ENCODE results near the gene ACAD10. TPM values are rescaled to one million over a fixed set of nuclear protein-coding genes. Genes with fewer than 3 reads are reported as not detected.

ACAD10 gene
- total RNA-seq, 1 experiment from 2014 or later = 30.8 TPM

- no peaks in the 10 kb centered on the region for H3K9me3 ChIP-seq (ENCODE audit: control insufficient read depth, insufficient read depth, low read depth, low read length)
- no peak overlapping the region for H3K27ac ChIP-seq (ENCODE audit: low read length)
- H3K4me1 ChIP-seq (ENCODE audit: control insufficient read depth, insufficient read depth, low read length) = no peaks in the 10 kb centered on the region
- in situ Hi-C loops (cut with HindIII; ENCODE audit: low pct_unique_long_range_greater_than_20kb, low sequenced_read_pairs) (no loop called here), intact Hi-C loops (cut with micrococcal nuclease; ENCODE audit: unreplicated experiment) (no loop called here)
- ChIA-PET CTCF (interaction anchor here (0.7 kb wide), 1 partner anchor 35 kb away, joined by 3 read pairs; no protein-coding TSS in a partner anchor), POLR2A (interaction anchor here (0.5 kb wide), 1 partner anchor 65 kb away, joined by 13 read pairs; no protein-coding TSS in a partner anchor)
- no peak overlapping the region for H3K4me3 ChIP-seq (ENCODE audit: low read depth in 2 of 2, low read length in 2 of 2)
- ATAC-seq = no peak
- BruUV-seq (replicated peaks) = no TSS peak
- TF ChIP-seq TCF7L2 (IDR thresholded peaks at IDR 0.05; ENCODE audit: low read depth, low read length) (no peak), REST (IDR thresholded peaks at IDR 0.05; ENCODE audit: insufficient read depth in 1 of 2, low read depth in 2 of 2, low read length in 1 of 2) (no peak), CTCF (IDR thresholded peaks at IDR 0.05) (no peak), POLR2AphosphoS5 (IDR thresholded peaks at IDR 0.05; ENCODE audit: low read depth, low read length) (no peak), SIN3A (IDR thresholded peaks at IDR 0.05; ENCODE audit: borderline replicate concordance, insufficient read depth, low read depth, low read length) (no peak)
- H3K36me3 ChIP-seq (ENCODE audit: control insufficient read depth, insufficient read depth, low read length) = no peaks in the 10 kb centered on the region
- no peaks in the 10 kb centered on the region for H3K27me3 ChIP-seq (ENCODE audit: control insufficient read depth, insufficient read depth, low read length)
- no peak for DNase-seq (ENCODE audit: low read depth, low spot score)
Observed at GRCh38 chr12:111756196-111756595, 70.3 kb downstream of the ACAD10 start.

GRCh38 chr12:111756681-111757080, 70.8 kb downstream of the ACAD10 start:
- intact Hi-C loops (cut with micrococcal nuclease; ENCODE audit: unreplicated experiment) (no loop called here), in situ Hi-C loops (cut with HindIII; ENCODE audit: low pct_unique_long_range_greater_than_20kb, low sequenced_read_pairs) (no loop called here)
- no peak for TF ChIP-seq POLR2AphosphoS5 (IDR thresholded peaks at IDR 0.05; ENCODE audit: low read depth, low read length)
- no peak for TF ChIP-seq SIN3A (IDR thresholded peaks at IDR 0.05; ENCODE audit: borderline replicate concordance, insufficient read depth, low read depth, low read length)
- no peak for TF ChIP-seq TCF7L2 (IDR thresholded peaks at IDR 0.05; ENCODE audit: low read depth, low read length)
- TF ChIP-seq REST (IDR thresholded peaks at IDR 0.05; ENCODE audit: insufficient read depth in 1 of 2, low read depth in 2 of 2, low read length in 1 of 2) = no peak
- no peak for TF ChIP-seq CTCF (IDR thresholded peaks at IDR 0.05)
- Histone ChIP-seq H3K4me1 (ENCODE audit: control insufficient read depth, insufficient read depth, low read length) (no peaks in the 10 kb centered on the region), H3K36me3 (ENCODE audit: control insufficient read depth, insufficient read depth, low read length) (no peaks in the 10 kb centered on the region), H3K27ac (ENCODE audit: low read length) (no peak overlapping the region), H3K4me3 (ENCODE audit: low read depth in 2 of 2, low read length in 2 of 2) (no peak overlapping the region), H3K9me3 (ENCODE audit: control insufficient read depth, insufficient read depth, low read depth, low read length) (no peaks in the 10 kb centered on the region), H3K27me3 (ENCODE audit: control insufficient read depth, insufficient read depth, low read length) (no peaks in the 10 kb centered on the region)
- DNase-seq (ENCODE audit: low read depth, low spot score) (no peak), ATAC-seq (no peak)
- POLR2A ChIA-PET = interaction anchor here (0.5 kb wide), 1 partner anchor 66 kb away, joined by 13 read pairs; no protein-coding TSS in a partner anchor
- BruUV-seq (replicated peaks) = no TSS peak
- CTCF ChIA-PET = interaction anchor here (0.7 kb wide), 1 partner anchor 34 kb away, joined by 3 read pairs; no protein-coding TSS in a partner anchor
